Fibroblast of lung (primary cell): ENCODE results near the gene COLEC12.

Experiments used
- CTCF ChIP-seq, 2 donors: IDR thresholded peaks in 1 of 2; conservative IDR thresholded peaks in 1 of 2; 1 replicate in 1 of 2; 2 replicates in 1 of 2; pipeline ENCODE4 v1.5.1; 2011 to 2012; ENCODE audit warnings: low read length in 2 of 2, control low read depth in 1 of 2, inconsistent platforms in 1 of 2, low read depth in 1 of 2, mild to moderate bottlenecking in 1 of 2
- EZH2 ChIP-seq: IDR thresholded peaks from 2 replicates; pipeline ENCODE4 v1.5.1; 2012; ENCODE audit warnings: low read length, control low read depth, mild to moderate bottlenecking; ENCODE audit errors: missing control alignments

GRCh38 chr18:415617-416612 lies 84.6 kb downstream of the COLEC12 start:
- no peak for TF ChIP-seq CTCF (conservative IDR thresholded peaks at IDR 0.05 in 1 of 2, IDR thresholded peaks at IDR 0.05 in 1 of 2; ENCODE audit: low read depth in 1 of 2, low read length in 2 of 2)
- TF ChIP-seq EZH2 = no peak
